Measurements from ENCODE around the gene RABEP2.

The RABEP2 gene

DNA sequence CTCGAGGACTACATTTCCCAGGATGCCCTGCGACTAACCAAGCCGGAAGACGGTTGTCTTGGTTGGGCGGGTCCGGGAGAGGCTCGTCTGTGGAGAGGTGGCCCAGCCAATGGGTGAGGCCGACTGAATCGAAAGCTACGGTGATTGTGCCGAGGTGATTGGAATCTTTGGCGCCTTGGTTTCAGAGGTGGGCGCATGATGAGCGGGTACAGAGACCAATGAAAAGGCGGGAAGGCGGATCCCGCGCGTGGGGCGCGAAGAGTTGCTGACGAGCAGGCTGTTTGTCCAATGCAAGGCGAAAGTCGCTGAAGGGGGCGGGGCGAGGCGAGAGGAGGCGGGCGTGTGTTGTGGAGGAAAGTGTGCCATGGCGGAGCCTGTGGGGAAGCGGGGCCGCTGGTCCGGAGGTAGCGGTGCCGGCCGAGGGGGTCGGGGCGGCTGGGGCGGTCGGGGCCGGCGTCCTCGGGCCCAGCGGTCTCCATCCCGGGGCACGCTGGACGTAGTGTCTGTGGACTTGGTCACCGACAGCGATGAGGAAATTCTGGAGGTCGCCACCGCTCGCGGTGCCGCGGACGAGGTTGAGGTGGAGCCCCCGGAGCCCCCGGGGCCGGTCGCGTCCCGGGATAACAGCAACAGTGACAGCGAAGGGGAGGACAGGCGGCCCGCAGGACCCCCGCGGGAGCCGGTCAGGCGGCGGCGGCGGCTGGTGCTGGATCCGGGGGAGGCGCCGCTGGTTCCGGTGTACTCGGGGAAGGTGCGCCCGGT is 25.8 kb upstream of the RABEP2 start, which contains the start of gene NFATC2IP (continued):
- TF ChIP-seq, protein P1, sequence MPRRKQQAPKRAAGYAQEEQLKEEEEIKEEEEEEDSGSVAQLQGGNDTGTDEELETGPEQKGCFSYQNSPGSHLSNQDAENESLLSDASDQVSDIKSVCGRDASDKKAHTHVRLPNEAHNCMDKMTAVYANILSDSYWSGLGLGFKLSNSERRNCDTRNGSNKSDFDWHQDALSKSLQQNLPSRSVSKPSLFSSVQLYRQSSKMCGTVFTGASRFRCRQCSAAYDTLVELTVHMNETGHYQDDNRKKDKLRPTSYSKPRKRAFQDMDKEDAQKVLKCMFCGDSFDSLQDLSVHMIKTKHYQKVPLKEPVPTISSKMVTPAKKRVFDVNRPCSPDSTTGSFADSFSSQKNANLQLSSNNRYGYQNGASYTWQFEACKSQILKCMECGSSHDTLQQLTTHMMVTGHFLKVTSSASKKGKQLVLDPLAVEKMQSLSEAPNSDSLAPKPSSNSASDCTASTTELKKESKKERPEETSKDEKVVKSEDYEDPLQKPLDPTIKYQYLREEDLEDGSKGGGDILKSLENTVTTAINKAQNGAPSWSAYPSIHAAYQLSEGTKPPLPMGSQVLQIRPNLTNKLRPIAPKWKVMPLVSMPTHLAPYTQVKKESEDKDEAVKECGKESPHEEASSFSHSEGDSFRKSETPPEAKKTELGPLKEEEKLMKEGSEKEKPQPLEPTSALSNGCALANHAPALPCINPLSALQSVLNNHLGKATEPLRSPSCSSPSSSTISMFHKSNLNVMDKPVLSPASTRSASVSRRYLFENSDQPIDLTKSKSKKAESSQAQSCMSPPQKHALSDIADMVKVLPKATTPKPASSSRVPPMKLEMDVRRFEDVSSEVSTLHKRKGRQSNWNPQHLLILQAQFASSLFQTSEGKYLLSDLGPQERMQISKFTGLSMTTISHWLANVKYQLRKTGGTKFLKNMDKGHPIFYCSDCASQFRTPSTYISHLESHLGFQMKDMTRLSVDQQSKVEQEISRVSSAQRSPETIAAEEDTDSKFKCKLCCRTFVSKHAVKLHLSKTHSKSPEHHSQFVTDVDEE (CRISPR knock-in tag; IDR thresholded peaks at IDR 0.05) = no peak
- TF ChIP-seq ESRRG (CRISPR knock-in tag; IDR thresholded peaks at IDR 0.05) (no peak), ZNF8 (CRISPR knock-in tag; IDR thresholded peaks at IDR 0.05) (no peak), ZC3H10 (CRISPR knock-in tag; IDR thresholded peaks at IDR 0.05) (no peak), CREB5 (CRISPR knock-in tag; IDR thresholded peaks at IDR 0.05; ENCODE audit: low read depth) (no peak)

GRCh38 chr16:28946681-28947080 is 21.6 kb upstream of the RABEP2 start:
- TF ChIP-seq CSDC2 (CRISPR knock-in tag; IDR thresholded peaks at IDR 0.05) (no peak), ZC3H10 (CRISPR knock-in tag; IDR thresholded peaks at IDR 0.05) (no peak), SNAI2 (CRISPR knock-in tag; IDR thresholded peaks at IDR 0.05) (no peak), RARB (CRISPR knock-in tag; IDR thresholded peaks at IDR 0.05) (no peak), ZFP30 (CRISPR knock-in tag; IDR thresholded peaks at IDR 0.05) (no peak), PATZ1 (CRISPR knock-in tag; IDR thresholded peaks at IDR 0.05; ENCODE audit: borderline replicate concordance) (no peak), PPARA (CRISPR knock-in tag; IDR thresholded peaks at IDR 0.05; ENCODE audit: borderline replicate concordance) (no peak), ZFP3 (CRISPR knock-in tag; IDR thresholded peaks at IDR 0.05) (no peak), ZNF8 (CRISPR knock-in tag; IDR thresholded peaks at IDR 0.05) (no peak), BACH2 (CRISPR knock-in tag; IDR thresholded peaks at IDR 0.05; ENCODE audit: borderline replicate concordance) (no peak), TCF4 (CRISPR knock-in tag; IDR thresholded peaks at IDR 0.05; ENCODE audit: borderline replicate concordance) (no peak), ESRRG (CRISPR knock-in tag; IDR thresholded peaks at IDR 0.05) (no peak), ARNTL (CRISPR knock-in tag; IDR thresholded peaks at IDR 0.05; ENCODE audit: borderline replicate concordance, low read depth) (no peak)
- TF ChIP-seq, protein P2, sequence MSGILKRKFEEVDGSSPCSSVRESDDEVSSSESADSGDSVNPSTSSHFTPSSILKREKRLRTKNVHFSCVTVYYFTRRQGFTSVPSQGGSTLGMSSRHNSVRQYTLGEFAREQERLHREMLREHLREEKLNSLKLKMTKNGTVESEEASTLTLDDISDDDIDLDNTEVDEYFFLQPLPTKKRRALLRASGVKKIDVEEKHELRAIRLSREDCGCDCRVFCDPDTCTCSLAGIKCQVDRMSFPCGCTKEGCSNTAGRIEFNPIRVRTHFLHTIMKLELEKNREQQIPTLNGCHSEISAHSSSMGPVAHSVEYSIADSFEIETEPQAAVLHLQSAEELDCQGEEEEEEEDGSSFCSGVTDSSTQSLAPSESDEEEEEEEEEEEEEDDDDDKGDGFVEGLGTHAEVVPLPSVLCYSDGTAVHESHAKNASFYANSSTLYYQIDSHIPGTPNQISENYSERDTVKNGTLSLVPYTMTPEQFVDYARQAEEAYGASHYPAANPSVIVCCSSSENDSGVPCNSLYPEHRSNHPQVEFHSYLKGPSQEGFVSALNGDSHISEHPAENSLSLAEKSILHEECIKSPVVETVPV (CRISPR knock-in tag; IDR thresholded peaks at IDR 0.05) = no peak
- TF ChIP-seq, protein P1 (CRISPR knock-in tag; IDR thresholded peaks at IDR 0.05) = no peak
- TF ChIP-seq, protein P3, sequence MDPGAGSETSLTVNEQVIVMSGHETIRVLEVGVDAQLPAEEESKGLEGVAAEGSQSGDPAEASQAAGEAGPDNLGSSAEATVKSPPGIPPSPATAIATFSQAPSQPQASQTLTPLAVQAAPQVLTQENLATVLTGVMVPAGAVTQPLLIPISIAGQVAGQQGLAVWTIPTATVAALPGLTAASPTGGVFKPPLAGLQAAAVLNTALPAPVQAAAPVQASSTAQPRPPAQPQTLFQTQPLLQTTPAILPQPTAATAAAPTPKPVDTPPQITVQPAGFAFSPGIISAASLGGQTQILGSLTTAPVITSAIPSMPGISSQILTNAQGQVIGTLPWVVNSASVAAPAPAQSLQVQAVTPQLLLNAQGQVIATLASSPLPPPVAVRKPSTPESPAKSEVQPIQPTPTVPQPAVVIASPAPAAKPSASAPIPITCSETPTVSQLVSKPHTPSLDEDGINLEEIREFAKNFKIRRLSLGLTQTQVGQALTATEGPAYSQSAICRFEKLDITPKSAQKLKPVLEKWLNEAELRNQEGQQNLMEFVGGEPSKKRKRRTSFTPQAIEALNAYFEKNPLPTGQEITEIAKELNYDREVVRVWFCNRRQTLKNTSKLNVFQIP (CRISPR knock-in tag; IDR thresholded peaks at IDR 0.05; ENCODE audit: borderline replicate concordance, low read depth) = no peak
- ATAC-seq = no peak
